HCT116 (cell line): ENCODE measurements around the gene SLC41A3. TPM values are rescaled to one million over a fixed set of nuclear protein-coding genes. Genes with fewer than 3 reads are reported as not detected.

Experiments used
- ATAC-seq: fragments of 200-7000 bp; cut with Tn5 transposase; 2 replicates; pipeline ENCODE4 v1.9.1; 2020; ENCODE audit warnings: mild to moderate bottlenecking, moderate library complexity
- BruUV-seq: library from RNA; stranded (reverse); fragments of 400-500 nt; replicated peaks from 2 replicates; lab custom pipeline; 2021; lab: Mats Ljungman, UMichigan
- CTCF ChIA-PET: fragments of 300-600 bp; sonication (Branson Sonifier 250); formaldehyde crosslinking; loops from one replicate; lab custom pipeline; 2021; ENCODE audit warnings: antibody characterized with exemption; lab: Charles Lee
- POLR2A ChIA-PET: fragments of 300-600, 350-600 bp; sonication (Branson Sonifier 250); formaldehyde crosslinking; loops from one replicate; lab custom pipeline; 2021; ENCODE audit warnings: antibody characterized with exemption; lab: Charles Lee
- RAD21 ChIA-PET, 2 experiments: fragments of 300-600 bp; sonication (Branson Sonifier 250); formaldehyde crosslinking; loops; one replicate each; lab custom pipeline; 2023; ENCODE audit warnings: low total read pairs in 2 of 2; ENCODE audit not compliant: uncharacterized antibody in 2 of 2, unreplicated experiment in 2 of 2, low non-redundant PET in 1 of 2; lab: Charles Lee
- DNase-seq: peaks from one replicate; pipeline ENCODE4 v3.0.0-alpha.2; 2010; ENCODE audit warnings: low read depth, low spot score
- H2AFZ ChIP-seq: fragments of 200-600 bp; shearing (Covaris generic), sonication (generic); 2 replicates; pipeline ENCODE4 v1.6.1; 2017; ENCODE audit warnings: low read depth, mixed run types, mixed read lengths, antibody characterized with exemption, low read length; ENCODE audit not compliant: poor library complexity, severe bottlenecking
- H3K27ac ChIP-seq: 2 replicates; pipeline ENCODE4 v1.5.1; 2012; ENCODE audit warnings: low read depth, low read length
- H3K27me3 ChIP-seq: fragments of 200-600 bp; sonication (generic); 2 replicates; pipeline ENCODE4 v1.6.1; 2016; ENCODE audit warnings: mixed run types, low read length, mixed read lengths; ENCODE audit not compliant: insufficient read depth
- H3K36me3 ChIP-seq, 2 experiments: fragments of 200-500 bp in 1 of 2; fragments of 200-600 bp in 1 of 2; sonication (Bioruptor generic) in 1 of 2; sonication (generic) in 1 of 2; 2 replicates each; pipeline versions ENCODE4 v1.5.1 to v1.6.1; 2014 to 2016; ENCODE audit warnings: low read length in 2 of 2, inconsistent platforms in 1 of 2, mixed read lengths in 1 of 2, mixed run types in 1 of 2; ENCODE audit not compliant: insufficient read depth in 2 of 2, control insufficient read depth in 1 of 2
- H3K4me1 ChIP-seq, 2 experiments: fragments of 200-600 bp in 1 of 2; sonication (generic) in 1 of 2; 2 replicates each; pipeline versions ENCODE4 v1.5.1 to v1.6.1; 2012 to 2017; ENCODE audit warnings: low read length in 2 of 2, inconsistent platforms in 1 of 2, mild to moderate bottlenecking in 1 of 2, mixed read lengths in 1 of 2, mixed run types in 1 of 2, moderate library complexity in 1 of 2; ENCODE audit not compliant: insufficient read depth in 2 of 2, control insufficient read depth in 1 of 2
- H3K4me2 ChIP-seq: fragments of 200-600 bp; sonication (generic); 2 replicates; pipeline ENCODE4 v1.6.1; 2017; ENCODE audit warnings: mixed run types, low read length, mixed read lengths
- H3K4me3 ChIP-seq, 2 experiments: fragments of 200-600 bp in 1 of 2; sonication (generic) in 1 of 2; replicated peaks in 1 of 2; 2 replicates each; pipeline ENCODE4 v1.5.1; 2011 to 2016; ENCODE audit warnings: low read length in 2 of 2, control low read depth in 1 of 2, low read depth in 1 of 2, mild to moderate bottlenecking in 1 of 2, mixed read lengths in 1 of 2, mixed run types in 1 of 2
- H3K79me2 ChIP-seq: fragments of 200-600 bp; sonication (generic); 2 replicates; pipeline ENCODE4 v1.6.1; 2017; ENCODE audit warnings: mild to moderate bottlenecking, mixed run types, low read length, moderate library complexity, mixed read lengths; ENCODE audit not compliant: insufficient read depth
- H3K9ac ChIP-seq: fragments of 200-600 bp; sonication (generic); 2 replicates; pipeline ENCODE4 v1.6.1; 2016; ENCODE audit warnings: low read length, mixed read lengths
- H3K9me2 ChIP-seq: fragments of 200-600 bp; sonication (generic), shearing (Covaris generic); 2 replicates; pipeline ENCODE4 v1.6.1; 2017; ENCODE audit warnings: mixed run types, mild to moderate bottlenecking, moderate library complexity; ENCODE audit not compliant: insufficient read depth
- H3K9me3 ChIP-seq, 2 experiments: fragments of 200-500 bp in 1 of 2; fragments of 200-600 bp in 1 of 2; sonication (Bioruptor generic) in 1 of 2; sonication (generic) in 1 of 2; 2 replicates each; pipeline ENCODE4 v1.6.1; 2014 to 2017; ENCODE audit warnings: low read length in 2 of 2, mixed read lengths in 2 of 2, inconsistent platforms in 1 of 2, low read depth in 1 of 2, mild to moderate bottlenecking in 1 of 2, mixed run types in 1 of 2, moderate library complexity in 1 of 2; ENCODE audit not compliant: control insufficient read depth in 1 of 2, insufficient read depth in 1 of 2
- H4K20me1 ChIP-seq: fragments of 200-600 bp; sonication (generic), shearing (Covaris generic); 2 replicates; pipeline ENCODE4 v1.6.1; 2017; ENCODE audit warnings: mixed run types, mild to moderate bottlenecking, moderate library complexity; ENCODE audit not compliant: insufficient read depth
- CEBPB ChIP-seq: IDR thresholded peaks from 2 replicates; pipeline ENCODE4 v1.6.1; 2012; ENCODE audit warnings: low read depth
- EGR1 ChIP-seq: IDR thresholded peaks from 2 replicates; pipeline ENCODE4 v1.6.1; 2012; ENCODE audit warnings: low read depth
- EZH2 ChIP-seq: fragments of 200-600 bp; sonication (generic); IDR thresholded peaks from 2 replicates; pipeline ENCODE4 v1.6.1; 2017; ENCODE audit warnings: antibody characterized with exemption, mixed run types
- EZH2phosphoT487 ChIP-seq: fragments of 200-600 bp; IDR thresholded peaks from 2 replicates; pipeline ENCODE4 v1.6.1; 2018; ENCODE audit warnings: antibody characterized with exemption, borderline replicate concordance
- FOSL1 ChIP-seq: IDR thresholded peaks from 2 replicates; pipeline ENCODE4 v1.6.1; 2012; ENCODE audit warnings: low read depth
- JUND ChIP-seq: IDR thresholded peaks from 2 replicates; pipeline ENCODE4 v1.6.1; 2012
- POLR2AphosphoS5 ChIP-seq: IDR thresholded peaks from 2 replicates; pipeline ENCODE4 v1.6.1; 2011; ENCODE audit warnings: mild to moderate bottlenecking, low read depth, low read length, moderate library complexity
- RAD21 ChIP-seq: IDR thresholded peaks from 2 replicates; pipeline ENCODE4 v1.6.1; 2012; ENCODE audit warnings: low read depth, mild to moderate bottlenecking
- SIN3A ChIP-seq: IDR thresholded peaks from 2 replicates; pipeline ENCODE4 v1.6.1; 2012; ENCODE audit warnings: low read depth
- SP1 ChIP-seq: IDR thresholded peaks from 2 replicates; pipeline ENCODE4 v1.6.1; 2012; ENCODE audit warnings: low read depth
- SRF ChIP-seq: IDR thresholded peaks from 2 replicates; pipeline ENCODE4 v1.6.1; 2012; ENCODE audit warnings: low read depth
- TCF7L2 ChIP-seq: IDR thresholded peaks from 2 replicates; pipeline ENCODE4 v1.7.0; 2011; ENCODE audit warnings: borderline replicate concordance, inconsistent platforms; ENCODE audit not compliant: insufficient read depth, insufficient read length; ENCODE audit errors: extremely low read depth
- ZFX ChIP-seq: fragments of 450-650 bp; IDR thresholded peaks from 2 replicates; pipeline ENCODE4 v1.6.1; 2017
- ZNF274 ChIP-seq: fragments of 200-500 bp; sonication (Bioruptor generic); IDR thresholded peaks from 2 replicates; pipeline ENCODE4 v1.6.1; 2014; ENCODE audit warnings: mild to moderate bottlenecking, low read depth, low read length, inconsistent platforms
- intact Hi-C: fragments of 100-400 bp; cut with micrococcal nuclease; formaldehyde crosslinking; loops from 2 replicates; pipeline ENCODE4 v1.10.0; 2022
- total RNA-seq: library from RNA; stranded (reverse); gene quantifications from one replicate; pipeline ENCODE4 v1.2.1, GENCODE V29; 2021; ENCODE audit not compliant: unreplicated experiment
- TF ChIP-seq, protein P1 (sequence below): IDR thresholded peaks from 2 replicates; pipeline ENCODE4 v1.6.1; 2012
- TF ChIP-seq, protein P2 (sequence below), 3 experiments: fragments of 200-600 bp in 1 of 3; sonication (generic) in 1 of 3; IDR thresholded peaks in 2 of 3; conservative IDR thresholded peaks in 1 of 3; 2 replicates each; pipeline ENCODE4 v1.5.1; 2012 to 2017; ENCODE audit warnings: low read depth in 2 of 3, low read length in 2 of 3, antibody characterized with exemption in 1 of 3, borderline replicate concordance in 1 of 3, control low read depth in 1 of 3, mild to moderate bottlenecking in 1 of 3, mixed read lengths in 1 of 3, mixed run types in 1 of 3, moderate library complexity in 1 of 3; ENCODE audit not compliant: insufficient read depth in 1 of 3

Gene SLC41A3
- total RNA-seq, 1 experiment from 2014 or later: 45.9 TPM

DNA sequence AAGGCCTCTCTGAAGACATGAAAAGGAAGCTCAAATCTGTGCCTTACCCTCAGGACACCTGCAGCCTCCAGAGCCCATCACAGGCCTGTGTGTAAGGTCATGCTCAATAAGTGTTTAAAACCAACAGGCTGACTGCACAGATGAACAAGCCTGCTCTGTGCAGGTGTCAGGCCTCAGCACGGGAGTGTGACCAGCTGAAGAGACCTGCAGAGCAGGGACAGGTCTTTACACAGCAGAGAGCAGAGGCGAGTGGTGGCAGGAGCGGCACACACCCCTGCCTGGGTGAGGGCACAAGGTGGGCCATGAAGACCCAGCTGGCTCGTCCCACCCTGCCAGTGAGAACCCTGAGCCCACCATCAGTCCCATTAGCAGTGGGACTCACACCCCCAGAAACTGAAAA, 58.1 kb downstream of the SLC41A3 start:
- no TSS peak for BruUV-seq
- RAD21 ChIA-PET: no interaction called here
- Histone ChIP-seq H2AFZ (no peak overlapping the region), H3K4me2 (no peak overlapping the region), H3K4me3 (no peak overlapping the region), H3K27ac (no peak overlapping the region), H3K9ac (no peak overlapping the region), H4K20me1 (no peaks in the 10 kb centered on the region), H3K79me2 (no peaks in the 10 kb centered on the region), H3K4me1 (no peaks in the 10 kb centered on the region), H3K9me2 (no peaks in the 10 kb centered on the region), H3K27me3 (no peaks in the 10 kb centered on the region), H3K9me3 (peaks cover 7 to 11% of the 10 kb centered on the region in 2 experiments; a peak in 2 of 4 replicates), H3K36me3 (0 out of 4 replicates have a peak, but pooled peaks cover 0 to 5% of the 10 kb centered on the region in 2 experiments)
- TF ChIP-seq RAD21 (no peak), POLR2AphosphoS5 (no peak), JUND (no peak), EGR1 (no peak), FOSL1 (no peak), SRF (no peak), ZFX (no peak), ZNF274 (no peak), EZH2 (no peak), CEBPB (no peak), TCF7L2 (no peak), SIN3A (no peak), SP1 (no peak), EZH2phosphoT487 (no peak)
- TF ChIP-seq, protein P1, sequence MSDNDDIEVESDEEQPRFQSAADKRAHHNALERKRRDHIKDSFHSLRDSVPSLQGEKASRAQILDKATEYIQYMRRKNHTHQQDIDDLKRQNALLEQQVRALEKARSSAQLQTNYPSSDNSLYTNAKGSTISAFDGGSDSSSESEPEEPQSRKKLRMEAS: no peak
- TF ChIP-seq, protein P2, sequence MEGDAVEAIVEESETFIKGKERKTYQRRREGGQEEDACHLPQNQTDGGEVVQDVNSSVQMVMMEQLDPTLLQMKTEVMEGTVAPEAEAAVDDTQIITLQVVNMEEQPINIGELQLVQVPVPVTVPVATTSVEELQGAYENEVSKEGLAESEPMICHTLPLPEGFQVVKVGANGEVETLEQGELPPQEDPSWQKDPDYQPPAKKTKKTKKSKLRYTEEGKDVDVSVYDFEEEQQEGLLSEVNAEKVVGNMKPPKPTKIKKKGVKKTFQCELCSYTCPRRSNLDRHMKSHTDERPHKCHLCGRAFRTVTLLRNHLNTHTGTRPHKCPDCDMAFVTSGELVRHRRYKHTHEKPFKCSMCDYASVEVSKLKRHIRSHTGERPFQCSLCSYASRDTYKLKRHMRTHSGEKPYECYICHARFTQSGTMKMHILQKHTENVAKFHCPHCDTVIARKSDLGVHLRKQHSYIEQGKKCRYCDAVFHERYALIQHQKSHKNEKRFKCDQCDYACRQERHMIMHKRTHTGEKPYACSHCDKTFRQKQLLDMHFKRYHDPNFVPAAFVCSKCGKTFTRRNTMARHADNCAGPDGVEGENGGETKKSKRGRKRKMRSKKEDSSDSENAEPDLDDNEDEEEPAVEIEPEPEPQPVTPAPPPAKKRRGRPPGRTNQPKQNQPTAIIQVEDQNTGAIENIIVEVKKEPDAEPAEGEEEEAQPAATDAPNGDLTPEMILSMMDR (IDR thresholded peaks at IDR 0.05 in 2 of 3, conservative IDR thresholded peaks at IDR 0.05 in 1 of 3; ENCODE audit: borderline replicate concordance in 1 of 3, insufficient read depth in 1 of 3, low read depth in 2 of 3, low read length in 2 of 3): no peak
- ATAC-seq (no peak), DNase-seq (no peak)
- POLR2A ChIA-PET: no interaction called here
- CTCF ChIA-PET: no interaction called here
- intact Hi-C loops: no loop called here
